Subcutaneous abdominal adipose tissue (tissue), 5 donors: ENCODE results near the gene TELO2.

ENCODE experiments used
- H3K27ac ChIP-seq: one replicate; pipeline ENCODE4 v1.7.0; 2013; ENCODE audit warnings: low read depth, mild to moderate bottlenecking, inconsistent platforms, low read length, moderate library complexity
- H3K27me3 ChIP-seq, 5 donors: one replicate each; pipeline ENCODE4 v1.7.0; 2013; ENCODE audit warnings: low read length in 5 of 5, inconsistent platforms in 1 of 5; ENCODE audit not compliant: control insufficient read depth in 5 of 5, insufficient read depth in 4 of 5
- H3K36me3 ChIP-seq, 5 donors: one replicate each; pipeline ENCODE4 v1.7.0; 2013; ENCODE audit warnings: low read length in 5 of 5; ENCODE audit not compliant: control insufficient read depth in 5 of 5, insufficient read depth in 5 of 5
- H3K4me1 ChIP-seq, 5 donors: one replicate each; pipeline ENCODE4 v1.7.0; 2013; ENCODE audit warnings: low read length in 5 of 5, mild to moderate bottlenecking in 3 of 5, moderate library complexity in 1 of 5; ENCODE audit not compliant: control insufficient read depth in 5 of 5, insufficient read depth in 5 of 5
- H3K4me3 ChIP-seq, 5 donors: one replicate each; pipeline ENCODE4 v1.7.0; 2013; ENCODE audit warnings: low read length in 5 of 5, low read depth in 1 of 5
- H3K9ac ChIP-seq, 5 donors: one replicate each; pipeline ENCODE4 v1.7.0; 2013; ENCODE audit warnings: low read length in 5 of 5, mild to moderate bottlenecking in 4 of 5, moderate library complexity in 3 of 5
- H3K9me3 ChIP-seq, 5 donors: one replicate each; pipeline ENCODE4 v1.7.0; 2013; ENCODE audit warnings: low read length in 5 of 5; ENCODE audit not compliant: control insufficient read depth in 5 of 5
- donor health status: healthy.
- donor health status: healthy.
- donor health status: healthy.
- donor health status: healthy.
- donor health status: healthy.

The TELO2 gene

DNA sequence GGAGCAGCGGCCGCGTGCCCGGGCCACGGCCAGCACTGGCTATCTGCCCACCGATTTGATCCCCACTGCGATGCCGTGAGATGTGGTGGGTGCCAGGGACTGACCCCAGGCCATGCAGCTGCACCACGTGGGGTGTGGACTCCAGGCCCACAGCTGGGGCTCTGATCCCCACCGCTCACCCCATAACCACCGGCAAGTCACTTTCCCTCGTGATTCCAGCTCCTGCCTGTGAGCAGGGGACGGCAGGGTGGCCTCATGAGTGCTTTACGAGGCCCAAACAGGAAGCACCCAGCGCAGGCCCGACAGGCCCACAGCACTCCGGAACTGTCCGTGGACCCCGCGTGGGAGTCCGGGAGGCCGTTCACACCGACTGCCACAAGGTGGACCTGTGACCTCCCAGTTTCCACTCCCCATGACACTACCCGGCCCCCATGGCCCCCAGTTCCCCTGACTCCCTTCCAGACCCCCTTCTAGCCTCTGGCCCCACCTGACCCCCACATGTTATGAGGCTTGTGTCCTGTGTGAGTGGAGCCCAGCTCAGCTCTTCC lies 5.0 kb upstream of the TELO2 start:
- peaks cover 3 to 8% (median 8%) of the 10 kb centered on the region in 5 donors for H3K4me1 ChIP-seq
- H3K9ac ChIP-seq = no peak overlapping the region
- H3K36me3 ChIP-seq = no peaks in the 10 kb centered on the region
- H3K27me3 ChIP-seq = peaks cover 0 to 8% (median 0%) of the 10 kb centered on the region in 5 donors
- no peak overlapping the region for H3K27ac ChIP-seq
- H3K4me3 ChIP-seq = no peak overlapping the region
- no peaks in the 10 kb centered on the region for H3K9me3 ChIP-seq

DNA sequence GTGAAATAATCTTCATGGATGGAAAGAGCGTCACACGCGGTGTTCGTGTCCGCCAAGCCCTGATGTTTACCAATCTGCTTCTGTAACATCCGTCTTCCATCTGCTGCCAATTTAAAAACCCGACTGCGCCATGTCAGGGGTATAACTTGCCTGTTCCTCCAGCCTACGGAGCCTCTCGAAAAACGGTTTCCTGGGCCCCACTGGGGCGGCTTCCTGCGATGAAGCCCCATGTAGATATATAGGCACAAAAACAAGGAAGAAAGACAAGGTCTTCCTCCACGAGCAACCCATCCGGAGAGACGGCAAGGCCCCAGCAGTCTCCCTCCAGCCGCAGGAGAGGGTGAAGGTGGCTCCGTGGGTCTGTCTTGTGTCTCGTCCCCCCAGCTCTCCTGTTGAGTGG lies 4.5 kb upstream of the TELO2 start, which contains the start of gene PTX4:
Gene PTX4 (minus strand): TSS at position 326 of the 400 bp plus-strand sequence. CDS start 35 bp downstream, at position 291.
- Histone ChIP-seq H3K4me3 (no peak within 1 kb of the TSS), H3K9ac (no peak within 1 kb of the TSS), H3K4me1 (peaks cover 3 to 9% (median 8%) of the 10 kb centered on the region in 5 donors)

DNA sequence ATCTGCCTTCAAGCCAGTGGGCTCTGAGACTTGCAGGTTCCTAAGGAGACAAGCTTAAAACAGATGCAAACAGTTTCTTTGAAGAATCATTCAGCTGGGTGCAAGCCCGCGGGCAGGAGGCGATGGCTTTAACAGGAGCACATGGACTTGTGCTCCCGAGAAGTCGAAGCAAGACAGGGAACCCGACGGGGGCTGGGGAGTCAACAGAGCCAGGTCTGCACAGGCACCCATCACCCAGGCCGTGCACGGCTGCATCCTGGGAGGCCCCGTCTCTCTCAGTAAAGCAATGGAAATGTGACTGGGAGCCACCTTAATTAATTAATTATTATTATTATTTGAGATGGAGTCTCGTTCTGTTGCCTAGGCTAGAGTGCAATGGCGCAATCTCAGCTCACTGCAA lies 4.1 kb upstream of the TELO2 start:
- no peak overlapping the region for H3K27ac ChIP-seq
- no peak overlapping the region for H3K9ac ChIP-seq
- H3K4me3 ChIP-seq = no peak overlapping the region
- H3K4me1 ChIP-seq = peaks cover 6 to 14% (median 13%) of the 10 kb centered on the region in 5 donors
- no peaks in the 10 kb centered on the region for H3K36me3 ChIP-seq
- H3K27me3 ChIP-seq = peaks cover 0 to 8% (median 0%) of the 10 kb centered on the region in 5 donors
- no peaks in the 10 kb centered on the region for H3K9me3 ChIP-seq

More for the DNA sequence above, 4.5 kb upstream of the TELO2 start, which contains the start of gene PTX4:
- Histone ChIP-seq H3K9me3 (no peaks in the 10 kb centered on the region), H3K27me3 (peaks cover 0 to 8% (median 0%) of the 10 kb centered on the region in 5 donors), H3K27ac (no peak within 1 kb of the TSS), H3K36me3 (no peaks in the 10 kb centered on the region)

DNA sequence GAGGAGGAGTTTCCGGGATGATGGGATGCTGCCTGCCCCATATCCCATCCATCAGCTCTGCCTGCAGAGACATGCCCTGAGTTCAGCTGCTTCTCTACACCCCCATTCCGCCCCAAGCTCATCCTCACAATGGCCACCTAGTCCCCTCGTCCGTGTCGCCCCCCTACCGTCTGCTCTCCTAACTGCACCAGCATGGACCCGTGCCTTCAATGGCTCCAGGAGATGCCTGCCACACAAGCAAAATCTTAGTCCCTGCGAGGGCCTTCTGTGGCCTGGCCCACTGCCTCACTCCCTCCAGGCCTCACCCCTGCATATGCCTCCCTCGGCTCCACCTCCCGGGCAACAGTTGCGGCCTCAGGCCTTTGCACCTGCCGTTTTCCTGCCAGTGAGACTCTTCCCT lies 1.8 kb upstream of the TELO2 start:
- H3K4me3 ChIP-seq = no peak overlapping the region
- H3K27me3 ChIP-seq = peaks cover 0 to 5% (median 0%) of the 10 kb centered on the region in 5 donors
- H3K36me3 ChIP-seq = peaks cover 0 to 20% (median 12%) of the 10 kb centered on the region in 5 donors
- peak overlapping the region in 1 of 5 donors; percentile 21 for H3K9ac ChIP-seq
- H3K4me1 ChIP-seq = peaks cover 8 to 26% (median 22%) of the 10 kb centered on the region in 5 donors
- H3K27ac ChIP-seq = no peak overlapping the region
- no peaks in the 10 kb centered on the region for H3K9me3 ChIP-seq

DNA sequence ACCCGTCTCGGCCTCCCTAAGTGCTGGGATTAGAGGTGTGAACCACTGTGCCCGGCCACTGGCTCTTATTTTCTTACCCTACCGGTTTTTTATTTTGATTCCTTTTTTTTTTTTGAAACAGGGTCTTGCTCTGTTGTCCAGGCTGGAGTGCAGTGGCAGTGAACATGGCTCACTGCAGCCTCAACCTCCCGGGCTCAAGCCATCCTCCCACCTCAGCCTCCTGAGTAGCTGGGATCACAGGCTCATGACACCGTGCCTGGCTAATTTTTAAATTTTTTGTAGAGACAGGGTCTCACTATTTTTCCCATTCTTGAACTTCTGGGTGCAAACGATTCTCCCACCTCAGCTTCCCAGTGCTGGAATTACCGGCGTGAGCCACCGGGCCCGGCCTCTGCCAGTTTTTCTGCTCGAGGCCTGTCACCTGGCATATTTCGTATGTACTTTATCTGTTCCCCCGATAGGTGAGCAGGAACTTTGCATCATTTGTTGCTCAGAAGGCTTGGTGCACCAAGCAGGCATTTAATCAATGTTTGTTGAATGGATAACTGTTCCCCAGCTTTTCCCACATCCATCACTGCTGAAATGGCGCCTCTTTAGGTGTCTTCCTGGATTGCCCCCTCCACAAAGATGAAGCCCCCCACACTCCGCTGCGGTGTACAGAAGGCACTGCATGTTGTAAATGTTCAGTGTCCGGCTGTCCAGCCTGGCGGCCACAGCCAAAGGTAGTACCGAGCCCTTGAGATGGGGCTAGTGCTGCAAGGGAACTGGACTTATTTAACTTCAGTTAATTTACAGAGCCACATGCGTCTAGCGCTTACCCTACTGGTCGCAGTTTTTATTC lies 858 bp upstream of the TELO2 start:
- Histone ChIP-seq H3K9me3 (no peaks in the 10 kb centered on the region), H3K4me3 (peak overlapping the region; percentile 66 to 84 (median 79)), H3K9ac (peak overlapping the region; percentile 62 to 77 (median 73)), H3K27ac (peak overlapping the region; percentile 78), H3K27me3 (peaks cover 0 to 4% (median 0%) of the 10 kb centered on the region in 5 donors), H3K4me1 (peaks cover 8 to 26% (median 22%) of the 10 kb centered on the region in 5 donors), H3K36me3 (peaks cover 0 to 29% (median 22%) of the 10 kb centered on the region in 5 donors)

DNA sequence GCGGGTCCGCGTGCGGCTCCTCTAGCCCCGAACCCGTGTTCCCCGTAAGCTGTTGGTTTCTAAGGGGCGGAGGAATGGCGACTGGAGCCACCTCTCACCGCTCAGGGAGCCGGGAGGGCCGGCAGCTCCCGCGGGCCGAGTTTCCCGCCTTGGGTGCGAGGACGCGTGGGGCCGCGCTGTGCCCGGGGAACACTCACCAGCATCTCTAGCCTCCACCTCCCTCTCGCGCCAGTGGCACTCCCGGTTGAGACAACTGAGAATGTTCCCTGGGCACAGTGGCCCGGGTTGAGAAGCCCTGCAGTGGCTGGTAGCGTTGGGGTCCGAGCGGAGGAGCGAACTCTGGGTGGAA lies 560 bp downstream of the TELO2 start:
- Histone ChIP-seq H3K9ac (peak overlapping the region in 4 of 5 donors; percentile 78 to 95 (median 83)), H3K9me3 (no peaks in the 10 kb centered on the region), H3K27me3 (no peaks in the 10 kb centered on the region), H3K27ac (peak overlapping the region; percentile 78), H3K4me1 (peaks cover 8 to 26% (median 22%) of the 10 kb centered on the region in 5 donors), H3K4me3 (peak overlapping the region in 4 of 5 donors; percentile 65 to 86 (median 81)), H3K36me3 (peaks cover 0 to 40% (median 27%) of the 10 kb centered on the region in 5 donors)

DNA sequence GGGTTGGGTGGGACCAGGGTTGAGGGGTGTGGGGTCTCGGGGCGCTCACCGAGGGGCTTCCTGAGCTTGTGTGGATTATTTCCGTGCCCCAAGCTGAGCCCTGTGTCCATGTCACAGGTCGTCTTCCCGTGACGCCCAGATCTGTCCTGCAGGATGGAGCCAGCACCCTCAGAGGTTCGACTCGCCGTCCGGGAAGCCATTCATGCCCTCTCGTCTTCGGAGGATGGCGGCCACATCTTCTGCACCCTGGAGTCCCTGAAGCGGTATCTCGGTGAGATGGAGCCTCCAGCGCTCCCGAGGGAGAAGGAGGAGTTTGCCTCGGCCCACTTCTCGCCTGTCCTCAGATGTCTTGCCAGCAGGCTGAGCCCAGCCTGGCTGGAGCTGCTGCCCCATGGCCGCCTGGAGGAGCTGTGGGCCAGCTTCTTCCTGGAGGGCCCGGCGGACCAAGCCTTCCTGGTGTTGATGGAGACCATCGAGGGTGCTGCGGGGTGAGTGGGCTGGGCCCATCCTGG lies 1.0 kb downstream of the TELO2 start:
- H3K4me1 ChIP-seq = peaks cover 8 to 26% (median 22%) of the 10 kb centered on the region in 5 donors
- H3K9ac ChIP-seq = peak overlapping the region in 4 of 5 donors; percentile 78 to 95 (median 83)
- peak overlapping the region; percentile 78 for H3K27ac ChIP-seq
- H3K36me3 ChIP-seq = peaks cover 0 to 45% (median 31%) of the 10 kb centered on the region in 5 donors
- no peaks in the 10 kb centered on the region for H3K27me3 ChIP-seq
- H3K9me3 ChIP-seq = no peaks in the 10 kb centered on the region
- peak overlapping the region; percentile 51 to 86 (median 78) for H3K4me3 ChIP-seq

DNA sequence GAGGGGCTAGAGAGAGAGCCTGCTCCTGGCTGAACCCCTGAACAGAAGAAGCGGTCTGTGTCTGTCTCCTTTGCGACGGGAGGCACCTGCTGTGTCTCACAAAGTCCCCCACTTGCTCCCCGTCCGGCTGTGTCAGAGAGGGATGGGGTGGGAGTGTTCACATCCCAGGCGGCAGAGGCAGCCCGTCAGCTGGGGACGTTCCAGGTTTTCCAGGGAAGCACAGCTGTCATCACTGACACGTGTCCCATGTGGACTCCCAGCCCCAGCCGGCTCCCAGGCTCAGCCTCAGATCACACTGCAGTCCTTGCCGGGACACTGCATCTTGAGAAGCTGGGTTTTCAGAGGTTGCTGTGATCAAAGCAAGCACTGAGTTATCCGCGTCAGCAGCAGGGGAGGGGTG lies 1.6 kb downstream of the TELO2 start:
- Histone ChIP-seq H3K36me3 (peaks cover 0 to 49% (median 36%) of the 10 kb centered on the region in 5 donors), H3K9ac (peak overlapping the region in 2 of 5 donors; percentile 45 to 83), H3K27me3 (no peaks in the 10 kb centered on the region), H3K9me3 (no peaks in the 10 kb centered on the region), H3K4me3 (peak overlapping the region in 2 of 5 donors; percentile 84 to 86), H3K27ac (no peak overlapping the region), H3K4me1 (peaks cover 8 to 26% (median 22%) of the 10 kb centered on the region in 5 donors)

DNA sequence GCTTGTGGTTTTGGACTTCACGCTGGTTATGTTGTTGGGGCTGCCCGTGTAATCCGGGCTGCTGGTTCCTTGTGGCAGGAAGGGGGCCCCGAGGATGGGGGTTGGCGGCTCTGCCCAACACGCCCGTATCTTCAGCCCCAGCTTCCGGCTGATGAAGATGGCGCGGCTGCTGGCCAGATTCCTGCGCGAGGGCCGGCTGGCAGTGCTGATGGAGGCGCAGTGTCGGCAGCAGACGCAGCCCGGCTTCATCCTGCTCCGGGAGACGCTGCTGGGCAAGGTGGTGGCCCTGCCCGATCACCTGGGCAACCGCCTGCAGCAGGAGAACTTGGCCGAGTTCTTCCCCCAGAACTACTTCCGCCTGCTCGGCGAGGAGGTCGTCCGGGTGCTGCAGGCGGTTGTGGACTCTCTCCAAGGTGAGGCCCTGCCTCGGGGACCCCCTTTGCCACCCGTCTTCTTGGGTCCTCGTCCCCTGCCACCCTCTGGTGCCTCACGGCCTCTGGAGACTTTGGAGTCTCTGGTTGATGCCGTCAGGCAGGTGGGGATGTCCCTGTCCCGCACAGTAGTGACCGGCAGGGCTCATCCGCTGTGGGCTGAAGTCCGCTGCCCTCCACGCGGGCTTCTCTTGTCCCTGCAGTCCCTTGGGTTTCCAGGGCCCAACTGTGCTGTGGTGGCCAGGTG lies 2.2 kb downstream of the TELO2 start:
- H3K36me3 ChIP-seq = peaks cover 0 to 56% (median 42%) of the 10 kb centered on the region in 5 donors

More for the DNA sequence above, 2.2 kb downstream of the TELO2 start:
- no peak overlapping the region for H3K27ac ChIP-seq
- no peak overlapping the region for H3K4me3 ChIP-seq
- H3K27me3 ChIP-seq = no peaks in the 10 kb centered on the region
- H3K9ac ChIP-seq = peak overlapping the region in 1 of 5 donors; percentile 8
- H3K4me1 ChIP-seq = peaks cover 8 to 26% (median 22%) of the 10 kb centered on the region in 5 donors
- H3K9me3 ChIP-seq = no peaks in the 10 kb centered on the region
